Glutamatergic neuron (in vitro differentiated cells): ENCODE data around the gene SMAD2. TPM values are rescaled to one million over a fixed set of nuclear protein-coding genes. Genes with fewer than 3 reads are reported as not detected.

Source experiments
- DNase-seq: peaks from one replicate; pipeline ENCODE4 v3.0.0; 2022
- H3K27ac Mint-ChIP-seq: one replicate; pipeline ENCODE4 v1.8.0; 2020; ENCODE audit warnings: mild to moderate bottlenecking, mixed read lengths, inconsistent platforms; ENCODE audit not compliant: unreplicated experiment
- H3K27me3 Mint-ChIP-seq: one replicate; pipeline ENCODE4 v1.8.0; 2020; ENCODE audit warnings: mild to moderate bottlenecking, moderate library complexity, mixed read lengths, inconsistent platforms; ENCODE audit not compliant: unreplicated experiment
- H3K36me3 Mint-ChIP-seq: one replicate; pipeline ENCODE4 v1.8.0; 2020; ENCODE audit warnings: mild to moderate bottlenecking, mixed read lengths, inconsistent platforms; ENCODE audit not compliant: unreplicated experiment
- H3K4me1 Mint-ChIP-seq: one replicate; pipeline ENCODE4 v1.8.0; 2020; ENCODE audit warnings: mild to moderate bottlenecking, low read depth, mixed read lengths, inconsistent platforms; ENCODE audit not compliant: unreplicated experiment
- H3K4me3 Mint-ChIP-seq: one replicate; pipeline ENCODE4 v1.8.0; 2020; ENCODE audit warnings: mild to moderate bottlenecking, mixed read lengths, inconsistent platforms; ENCODE audit not compliant: unreplicated experiment
- H3K9me3 Mint-ChIP-seq: one replicate; pipeline ENCODE4 v1.8.0; 2020; ENCODE audit warnings: mild to moderate bottlenecking, moderate library complexity, mixed read lengths, inconsistent platforms; ENCODE audit not compliant: unreplicated experiment
- total RNA-seq: library from RNA; stranded (reverse); fragmentation: NEBNext Ultra II Directional; extraction: Animal tissue kit (Norgen Biotek cat#: 25700); gene quantifications from one replicate; pipeline ENCODE4 v1.2.1, GENCODE V29; 2021; ENCODE audit not compliant: unreplicated experiment
- TF ChIP-seq, protein P1 (sequence below): fragments of 200-600 bp; sonication (generic); IDR thresholded peaks from one replicate; pipeline ENCODE4 v1.5.0; 2021; ENCODE audit not compliant: partially characterized antibody, unreplicated experiment

Gene SMAD2
- total RNA-seq, 1 donor from 2014 or later: 134 TPM

DNA sequence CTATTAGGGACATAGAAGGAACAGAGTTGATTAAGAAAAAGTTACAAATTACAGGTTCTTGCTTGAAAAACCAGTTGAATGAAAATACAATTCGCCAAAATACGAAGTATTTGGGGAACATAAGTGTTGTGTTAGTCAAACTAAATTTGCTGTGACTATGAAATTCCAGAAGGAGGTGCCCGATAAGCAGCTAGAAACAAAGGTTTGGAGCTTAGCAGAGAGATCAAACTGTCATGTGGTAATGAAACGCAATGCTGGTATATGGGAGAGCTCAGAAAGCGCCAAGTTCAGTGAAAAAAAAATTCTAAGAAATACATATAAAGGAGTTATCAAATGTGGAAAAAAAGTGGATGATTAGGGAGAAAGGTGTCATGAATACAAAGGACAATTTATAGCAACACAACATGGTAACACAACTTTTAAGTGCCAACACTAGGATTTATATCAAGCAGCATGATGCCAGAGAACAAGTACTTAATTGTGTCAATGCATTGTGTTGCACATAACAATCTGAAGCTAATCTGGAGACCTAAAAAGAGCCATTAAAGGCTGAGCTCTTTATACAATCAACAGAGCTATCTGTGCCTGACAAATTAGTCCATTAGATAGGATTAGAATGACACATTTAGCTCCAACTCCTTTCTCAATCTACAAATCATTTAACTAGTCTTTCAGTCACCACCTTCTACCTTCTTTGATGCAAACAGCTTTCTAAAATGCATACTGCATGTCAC is 31.2 kb downstream of the SMAD2 start:
- TF ChIP-seq, protein P1, sequence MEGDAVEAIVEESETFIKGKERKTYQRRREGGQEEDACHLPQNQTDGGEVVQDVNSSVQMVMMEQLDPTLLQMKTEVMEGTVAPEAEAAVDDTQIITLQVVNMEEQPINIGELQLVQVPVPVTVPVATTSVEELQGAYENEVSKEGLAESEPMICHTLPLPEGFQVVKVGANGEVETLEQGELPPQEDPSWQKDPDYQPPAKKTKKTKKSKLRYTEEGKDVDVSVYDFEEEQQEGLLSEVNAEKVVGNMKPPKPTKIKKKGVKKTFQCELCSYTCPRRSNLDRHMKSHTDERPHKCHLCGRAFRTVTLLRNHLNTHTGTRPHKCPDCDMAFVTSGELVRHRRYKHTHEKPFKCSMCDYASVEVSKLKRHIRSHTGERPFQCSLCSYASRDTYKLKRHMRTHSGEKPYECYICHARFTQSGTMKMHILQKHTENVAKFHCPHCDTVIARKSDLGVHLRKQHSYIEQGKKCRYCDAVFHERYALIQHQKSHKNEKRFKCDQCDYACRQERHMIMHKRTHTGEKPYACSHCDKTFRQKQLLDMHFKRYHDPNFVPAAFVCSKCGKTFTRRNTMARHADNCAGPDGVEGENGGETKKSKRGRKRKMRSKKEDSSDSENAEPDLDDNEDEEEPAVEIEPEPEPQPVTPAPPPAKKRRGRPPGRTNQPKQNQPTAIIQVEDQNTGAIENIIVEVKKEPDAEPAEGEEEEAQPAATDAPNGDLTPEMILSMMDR: no peak
- H3K4me1 Mint-ChIP-seq: peaks cover 35% of the 10 kb centered on the region

DNA sequence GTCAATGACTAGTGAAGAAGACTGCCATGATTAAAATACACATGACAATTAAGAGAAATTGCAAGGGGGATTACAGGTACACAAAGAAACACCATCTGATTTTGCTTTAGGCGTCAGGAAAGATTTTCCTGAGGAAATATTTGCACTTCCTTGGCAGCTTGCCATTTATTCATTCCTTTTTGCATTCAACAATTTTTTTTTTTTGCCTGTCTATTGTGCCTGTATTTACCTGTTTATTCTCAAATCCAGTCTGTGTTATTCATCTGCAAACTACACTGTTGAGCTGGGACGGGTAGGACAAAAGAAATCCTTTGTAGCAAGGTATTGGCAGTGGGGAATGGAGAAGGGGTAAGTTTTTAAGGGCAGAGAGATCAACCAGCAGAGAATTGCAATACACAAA is 31.8 kb downstream of the SMAD2 start:
- Mint-ChIP-seq H3K36me3 (peaks cover 9% of the 10 kb centered on the region), H3K27ac (no peak overlapping the region), H3K27me3 (no peaks in the 10 kb centered on the region)

More for the DNA sequence above, 31.2 kb downstream of the SMAD2 start:
- no peak for DNase-seq
- H3K27ac Mint-ChIP-seq: no peak overlapping the region
- no peak overlapping the region for H3K4me3 Mint-ChIP-seq
- peaks cover 9% of the 10 kb centered on the region for H3K36me3 Mint-ChIP-seq
- H3K9me3 Mint-ChIP-seq: peaks cover 2% of the 10 kb centered on the region
- no peaks in the 10 kb centered on the region for H3K27me3 Mint-ChIP-seq

DNA sequence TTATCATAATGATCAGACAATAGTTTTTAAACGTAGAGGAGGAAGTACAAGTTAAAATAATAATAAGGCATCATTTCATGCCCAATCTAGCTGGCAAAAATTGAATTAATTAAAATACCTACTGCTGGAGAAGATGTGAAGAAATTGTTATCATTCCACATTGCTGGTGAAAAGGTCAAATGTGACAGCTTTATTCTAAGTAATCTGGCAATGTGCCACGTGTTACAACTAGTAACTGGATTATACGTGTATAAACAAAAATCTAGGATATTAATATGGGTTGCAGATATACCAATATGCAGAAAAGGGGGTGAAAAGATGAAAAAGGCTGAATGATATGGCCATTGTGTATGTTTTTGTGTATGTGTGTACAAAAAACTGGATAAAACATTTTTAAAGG is 32.4 kb downstream of the SMAD2 start:
- H3K27ac Mint-ChIP-seq: no peak overlapping the region
- peaks cover 28% of the 10 kb centered on the region for H3K4me1 Mint-ChIP-seq
- TF ChIP-seq, protein P1: no peak
- H3K27me3 Mint-ChIP-seq: no peaks in the 10 kb centered on the region
- H3K9me3 Mint-ChIP-seq: peaks cover 2% of the 10 kb centered on the region
- H3K4me3 Mint-ChIP-seq: no peak overlapping the region
- no peak for DNase-seq
- peaks cover 9% of the 10 kb centered on the region for H3K36me3 Mint-ChIP-seq

More for the DNA sequence above, 31.8 kb downstream of the SMAD2 start:
- DNase-seq: no peak
- H3K4me3 Mint-ChIP-seq: no peak overlapping the region
- H3K9me3 Mint-ChIP-seq: peaks cover 2% of the 10 kb centered on the region
- TF ChIP-seq, protein P1: no peak
- H3K4me1 Mint-ChIP-seq: peaks cover 29% of the 10 kb centered on the region

DNA sequence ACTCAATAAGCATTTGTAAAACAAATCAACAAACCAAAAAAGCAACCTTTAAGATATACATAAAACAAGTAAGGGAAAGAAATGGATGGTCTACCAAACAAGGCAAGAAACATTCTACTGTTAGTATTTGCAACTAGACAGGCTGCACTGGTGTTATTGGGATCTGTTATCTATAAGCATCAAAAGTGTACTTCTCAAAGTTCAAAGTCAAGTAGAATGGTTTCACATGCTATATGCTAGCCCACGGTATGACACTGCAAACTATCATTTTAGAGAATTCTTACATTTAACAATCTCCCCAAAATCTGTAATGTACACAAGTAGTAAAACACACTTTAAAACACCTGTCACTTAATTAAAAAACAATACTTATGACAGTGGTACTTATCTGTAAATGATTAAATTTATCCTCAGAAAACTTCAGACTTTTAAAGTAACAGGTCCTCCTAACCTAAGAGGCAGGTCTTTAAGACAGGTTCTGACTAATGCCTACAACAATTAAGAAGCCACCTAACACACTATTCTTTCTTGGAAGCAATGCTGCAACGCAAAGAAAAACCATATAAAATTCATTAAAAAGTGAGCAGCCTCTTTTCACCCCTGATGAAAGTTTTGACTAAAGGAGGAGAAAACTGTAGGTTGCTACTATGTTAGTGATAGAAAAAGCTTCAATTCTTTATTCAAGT is 34.8 kb downstream of the SMAD2 start:
- peaks cover 13% of the 10 kb centered on the region for H3K4me1 Mint-ChIP-seq
- peaks cover 9% of the 10 kb centered on the region for H3K36me3 Mint-ChIP-seq
- no peaks in the 10 kb centered on the region for H3K27me3 Mint-ChIP-seq
- TF ChIP-seq, protein P1: no peak
- no peak overlapping the region for H3K27ac Mint-ChIP-seq
- H3K4me3 Mint-ChIP-seq: no peak overlapping the region
- no peaks in the 10 kb centered on the region for H3K9me3 Mint-ChIP-seq
- DNase-seq: no peak
